ENCODE measurements around the gene HHATL.

HHATL gene

DNA sequence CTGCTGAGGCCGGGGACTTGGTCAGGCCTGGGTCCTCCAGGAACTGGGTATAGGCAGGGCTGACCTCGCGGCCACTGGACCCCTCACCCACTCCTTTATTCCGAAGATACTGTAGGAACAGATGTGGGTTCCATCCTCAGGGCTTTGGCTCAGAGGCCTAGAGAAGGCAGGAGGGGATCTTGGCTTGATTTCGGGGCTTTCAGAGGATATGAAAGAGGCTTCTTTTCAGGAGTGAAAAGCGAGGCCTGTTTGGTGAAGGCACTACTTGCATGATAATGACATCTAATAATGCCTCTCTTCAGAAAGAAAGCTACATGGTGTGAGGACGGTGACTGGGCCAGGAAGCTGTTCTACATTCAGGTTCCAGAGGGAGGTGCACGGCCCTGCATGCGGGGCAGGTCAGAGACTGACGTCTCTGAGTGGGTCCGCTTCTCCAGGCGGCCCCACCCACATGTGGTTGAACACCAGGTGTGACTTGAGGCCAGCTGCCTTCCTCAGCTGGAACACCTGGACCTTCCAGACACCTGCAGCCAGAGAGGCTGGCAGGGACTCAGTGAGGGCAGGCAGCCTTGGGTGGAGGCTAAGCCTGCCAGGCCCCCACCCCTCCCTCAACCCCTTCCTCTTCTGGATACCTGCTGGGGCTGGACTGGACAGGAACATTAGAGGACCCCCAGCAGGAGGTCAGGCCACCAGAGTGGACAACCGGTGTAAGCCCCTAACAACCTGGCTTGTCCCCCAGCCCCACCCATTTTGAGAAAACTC lies 31.1 kb upstream of the HHATL start:
- DNase-seq (ENCODE audit: low spot score): peak; percentile 41
- TF ChIP-seq, protein P1, sequence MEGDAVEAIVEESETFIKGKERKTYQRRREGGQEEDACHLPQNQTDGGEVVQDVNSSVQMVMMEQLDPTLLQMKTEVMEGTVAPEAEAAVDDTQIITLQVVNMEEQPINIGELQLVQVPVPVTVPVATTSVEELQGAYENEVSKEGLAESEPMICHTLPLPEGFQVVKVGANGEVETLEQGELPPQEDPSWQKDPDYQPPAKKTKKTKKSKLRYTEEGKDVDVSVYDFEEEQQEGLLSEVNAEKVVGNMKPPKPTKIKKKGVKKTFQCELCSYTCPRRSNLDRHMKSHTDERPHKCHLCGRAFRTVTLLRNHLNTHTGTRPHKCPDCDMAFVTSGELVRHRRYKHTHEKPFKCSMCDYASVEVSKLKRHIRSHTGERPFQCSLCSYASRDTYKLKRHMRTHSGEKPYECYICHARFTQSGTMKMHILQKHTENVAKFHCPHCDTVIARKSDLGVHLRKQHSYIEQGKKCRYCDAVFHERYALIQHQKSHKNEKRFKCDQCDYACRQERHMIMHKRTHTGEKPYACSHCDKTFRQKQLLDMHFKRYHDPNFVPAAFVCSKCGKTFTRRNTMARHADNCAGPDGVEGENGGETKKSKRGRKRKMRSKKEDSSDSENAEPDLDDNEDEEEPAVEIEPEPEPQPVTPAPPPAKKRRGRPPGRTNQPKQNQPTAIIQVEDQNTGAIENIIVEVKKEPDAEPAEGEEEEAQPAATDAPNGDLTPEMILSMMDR (IDR thresholded peaks at IDR 0.05): no peak
- Histone ChIP-seq H3K4me3 (no peak overlapping the region), H3K27ac (no peak overlapping the region)

DNA sequence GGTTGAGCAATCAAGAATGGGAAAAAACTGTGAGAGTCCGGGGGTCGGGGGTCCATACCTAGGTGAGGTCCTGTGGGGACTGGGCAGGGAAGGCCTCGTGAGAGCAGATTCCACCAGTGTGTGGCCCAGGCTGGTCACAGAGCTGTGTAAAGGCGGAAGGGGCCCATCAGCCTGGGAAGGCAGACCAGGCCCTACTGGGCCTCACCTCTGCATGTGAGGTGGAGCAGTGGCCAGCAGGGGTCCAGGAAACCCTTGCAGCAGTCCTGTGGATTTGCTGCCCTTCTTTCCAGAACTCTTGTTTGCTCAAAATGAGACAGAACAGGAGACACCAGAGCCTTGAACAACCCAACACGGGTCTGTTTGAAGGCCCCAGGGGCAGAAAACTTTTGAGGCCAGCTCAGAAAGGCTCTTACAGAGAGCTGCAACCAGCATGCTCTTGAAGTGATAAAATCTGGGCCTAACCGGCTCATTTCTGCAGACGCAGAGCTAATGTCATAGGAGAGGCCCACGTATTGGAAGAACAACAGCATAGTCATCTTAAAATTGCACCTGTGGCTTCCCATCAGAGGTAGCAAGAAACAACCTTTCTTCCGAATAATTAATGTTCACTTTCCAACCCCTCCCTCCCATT lies 30.3 kb upstream of the HHATL start:
- Histone ChIP-seq H3K27ac (no peak overlapping the region), H3K4me3 (no peak overlapping the region)
- DNase-seq (ENCODE audit: low spot score): no peak
- TF ChIP-seq, protein P1 (IDR thresholded peaks at IDR 0.05): no peak

DNA sequence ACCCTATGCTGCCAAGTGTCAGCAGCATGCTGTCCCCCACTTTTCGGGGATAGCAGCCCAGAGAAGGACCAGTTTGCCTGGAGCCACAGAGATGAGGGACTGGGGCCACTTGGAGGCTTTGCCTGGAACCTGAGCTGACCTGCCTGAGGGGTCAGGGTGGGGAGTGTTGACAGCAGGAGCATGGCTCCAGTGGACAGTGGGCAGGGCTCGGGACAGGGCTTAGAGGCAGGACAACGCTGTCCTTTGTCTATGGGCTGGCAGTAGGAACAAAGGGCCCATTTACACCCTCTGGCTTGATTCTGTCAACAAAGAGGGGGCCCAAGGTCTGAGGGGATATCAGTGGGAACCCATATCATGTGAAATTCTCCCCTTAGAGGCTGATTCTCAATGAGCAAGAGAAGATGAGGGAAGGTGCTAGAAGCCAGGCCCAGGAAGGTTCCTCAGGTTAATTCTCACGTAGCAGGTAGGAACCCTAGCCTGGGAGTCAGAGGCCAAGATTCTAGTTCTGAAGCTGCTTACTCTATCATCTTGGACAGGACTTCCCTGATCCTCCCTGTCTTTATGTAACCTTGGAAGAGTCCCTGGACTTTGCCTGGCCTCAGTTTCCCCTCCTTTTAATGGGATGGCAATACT lies 29.7 kb upstream of the HHATL start:
- TF ChIP-seq, protein P1 (IDR thresholded peaks at IDR 0.05): no peak
- DNase-seq (ENCODE audit: low spot score): peak; percentile 56
- no peak overlapping the region for H3K4me3 ChIP-seq
- no peak overlapping the region for H3K27ac ChIP-seq

DNA sequence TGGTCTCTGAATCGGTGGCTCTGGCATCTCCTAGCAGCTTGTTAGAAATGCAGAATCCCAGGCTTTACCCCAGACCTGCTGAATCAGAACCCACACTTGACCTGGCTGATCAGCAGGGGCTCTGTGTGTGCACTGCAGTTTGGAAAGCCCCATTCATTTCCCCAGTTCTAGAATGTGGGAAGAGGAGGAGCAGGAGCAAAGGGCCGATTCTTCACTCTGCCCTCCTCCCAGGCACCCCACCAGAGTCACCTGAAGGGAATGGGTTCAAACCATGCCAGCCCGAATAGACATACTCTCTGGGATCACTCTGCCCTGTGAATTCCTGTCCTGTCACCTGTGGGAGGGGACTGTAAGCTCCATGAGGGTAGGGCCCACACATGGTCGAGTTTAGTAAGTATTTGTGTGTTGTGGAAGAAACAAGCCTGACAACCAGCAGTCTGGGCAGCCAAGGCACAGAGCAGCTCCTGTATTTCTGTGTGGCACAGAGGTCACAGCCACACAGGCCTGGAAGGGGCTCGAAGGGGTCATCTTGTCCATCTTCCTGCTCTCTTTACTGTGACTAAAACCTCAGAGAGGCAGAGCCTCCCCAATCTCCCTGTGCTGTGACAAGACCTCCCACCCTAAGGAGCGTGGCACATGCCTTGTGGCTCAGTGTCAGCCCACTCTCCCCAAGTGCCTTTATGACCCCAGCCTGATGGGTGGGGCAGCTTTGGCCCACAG lies 29.0 kb upstream of the HHATL start:
- DNase-seq (ENCODE audit: low spot score): peak; percentile 55
- H3K27ac ChIP-seq: no peak overlapping the region

DNA sequence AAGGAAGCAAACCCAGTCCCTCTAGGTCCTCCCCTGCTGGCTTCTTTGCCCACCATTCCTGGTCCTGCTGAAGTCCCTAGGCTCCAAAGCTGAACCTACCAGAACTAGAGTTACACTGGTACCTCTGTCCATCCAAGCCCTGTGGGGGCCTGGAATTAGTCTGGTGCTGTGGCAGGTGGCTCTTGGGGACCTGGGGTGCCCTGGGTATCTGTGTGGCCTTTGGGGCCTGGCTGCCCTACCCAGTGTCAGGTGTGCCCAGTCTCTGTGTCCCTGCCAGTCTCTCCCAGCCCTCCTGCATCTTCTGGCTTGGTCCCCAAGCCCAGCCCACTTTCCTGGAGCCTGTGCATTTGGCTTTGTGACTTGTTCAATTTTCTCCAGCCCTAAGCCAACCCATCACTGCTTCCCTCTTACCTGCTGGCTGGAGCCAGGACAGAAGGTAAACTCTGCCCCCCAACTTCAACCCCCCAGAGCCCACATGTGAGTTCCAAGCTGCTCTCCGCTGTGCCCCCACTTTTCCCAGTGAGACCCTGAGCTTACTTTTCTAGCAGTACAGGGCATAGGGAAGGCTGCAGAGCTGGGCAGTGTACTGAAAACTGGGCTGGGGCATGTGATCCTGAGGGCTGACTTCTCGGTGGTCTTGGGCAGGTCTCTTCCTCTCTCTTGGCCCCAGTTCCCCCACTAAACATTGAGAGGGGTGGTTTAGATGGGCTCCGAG lies 28.3 kb upstream of the HHATL start:
- peak; percentile 38 for DNase-seq (ENCODE audit: low spot score)
- no peak overlapping the region for H3K4me3 ChIP-seq
- no peak overlapping the region for H3K27ac ChIP-seq
- TF ChIP-seq, protein P1 (IDR thresholded peaks at IDR 0.05): no peak

More for the DNA sequence above, 29.0 kb upstream of the HHATL start:
- no peak overlapping the region for H3K4me3 ChIP-seq
- TF ChIP-seq, protein P1 (IDR thresholded peaks at IDR 0.05): no peak

DNA sequence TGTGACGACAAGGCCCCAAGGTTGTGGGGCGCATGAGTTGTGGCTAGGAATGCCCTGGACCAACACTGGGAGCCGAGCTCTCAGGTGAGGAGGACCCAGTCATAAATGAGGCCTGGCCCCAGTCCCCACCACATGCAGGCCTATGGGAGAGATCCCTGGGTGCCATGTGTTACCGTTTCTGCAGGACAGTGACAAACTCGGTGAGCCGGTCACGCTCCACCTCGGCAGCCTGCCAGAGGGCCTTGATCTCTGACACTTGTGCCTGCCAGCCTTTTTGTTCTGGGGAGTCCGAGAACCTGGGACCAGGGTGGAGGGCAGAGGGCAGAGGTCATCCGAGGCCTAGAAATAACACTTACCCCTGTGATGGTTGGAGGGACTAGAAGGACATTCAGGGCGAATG lies 27.7 kb upstream of the HHATL start:
- TF ChIP-seq, protein P1 (IDR thresholded peaks at IDR 0.05): no peak
- Histone ChIP-seq H3K4me3 (no peak overlapping the region), H3K27ac (no peak overlapping the region)
- DNase-seq (ENCODE audit: low spot score): peak; percentile 62

All from coronary artery (tissue), 2 donors.